GM19468 (cell line): Measurements from ENCODE around the gene DNAAF5.

ENCODE experiments used
- ATAC-seq: cut with Tn5 transposase; IDR thresholded peaks from one replicate; pipeline ENCODE4 v1.9.1; 2021; ENCODE audit warnings: mild to moderate bottlenecking, moderate library complexity, moderate number of reproducible peaks; ENCODE audit not compliant: unreplicated experiment; ENCODE audit errors: extremely low read depth

DNAAF5 gene

GRCh38 chr7:726084-726853 lies at the start of gene DNAAF5:
DNAAF5 (plus strand) TSS chr7:726699; CDS start chr7:726721, 22 bp downstream.
- ATAC-seq = peak; percentile 87

- no peak for ATAC-seq
Measured at GRCh38 chr7:676972-677385, 49.5 kb upstream of the DNAAF5 start.

- ATAC-seq = no peak
Measured at GRCh38 chr7:680411-681127, 45.9 kb upstream of the DNAAF5 start.

DNA sequence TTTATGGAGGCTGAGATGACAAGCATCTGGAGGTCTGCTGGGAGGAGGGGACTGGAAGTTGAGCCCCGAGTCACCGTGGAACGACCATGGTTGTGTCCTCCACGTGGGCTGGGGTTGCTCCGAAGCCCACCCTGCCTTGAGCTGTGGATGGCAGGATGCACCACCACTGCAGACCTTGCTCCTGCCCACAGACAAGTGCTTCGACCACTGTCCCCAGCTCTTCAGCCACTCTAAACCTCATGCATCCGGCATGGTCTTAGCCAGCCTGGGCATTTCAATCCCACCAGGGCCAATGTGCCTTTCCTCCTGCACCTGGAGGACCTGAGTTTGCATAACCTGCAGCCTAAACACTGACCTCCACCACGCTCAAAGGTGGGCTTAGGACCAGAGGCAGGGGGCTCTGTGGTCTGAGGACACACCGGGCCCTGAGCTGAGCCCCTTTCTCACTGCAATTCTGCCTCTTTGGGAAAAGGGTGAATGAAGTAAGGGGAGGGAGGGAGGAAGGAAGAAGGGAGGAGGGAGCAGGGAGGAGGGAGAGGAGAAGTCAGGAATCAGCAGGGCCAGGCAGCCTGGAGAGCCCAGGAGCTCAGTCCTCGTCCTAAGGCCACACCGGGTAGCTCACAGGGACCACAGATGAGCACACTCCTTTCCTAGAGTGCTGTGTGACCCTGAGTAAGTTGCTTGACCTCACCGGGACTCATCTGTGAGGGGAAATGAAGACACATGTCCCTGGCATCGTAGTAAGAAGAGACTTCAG lies 44.8 kb upstream of the DNAAF5 start:
- no peak for ATAC-seq

GRCh38 chr7:682810-683209 lies 43.7 kb upstream of the DNAAF5 start:
- ATAC-seq = no peak

DNA sequence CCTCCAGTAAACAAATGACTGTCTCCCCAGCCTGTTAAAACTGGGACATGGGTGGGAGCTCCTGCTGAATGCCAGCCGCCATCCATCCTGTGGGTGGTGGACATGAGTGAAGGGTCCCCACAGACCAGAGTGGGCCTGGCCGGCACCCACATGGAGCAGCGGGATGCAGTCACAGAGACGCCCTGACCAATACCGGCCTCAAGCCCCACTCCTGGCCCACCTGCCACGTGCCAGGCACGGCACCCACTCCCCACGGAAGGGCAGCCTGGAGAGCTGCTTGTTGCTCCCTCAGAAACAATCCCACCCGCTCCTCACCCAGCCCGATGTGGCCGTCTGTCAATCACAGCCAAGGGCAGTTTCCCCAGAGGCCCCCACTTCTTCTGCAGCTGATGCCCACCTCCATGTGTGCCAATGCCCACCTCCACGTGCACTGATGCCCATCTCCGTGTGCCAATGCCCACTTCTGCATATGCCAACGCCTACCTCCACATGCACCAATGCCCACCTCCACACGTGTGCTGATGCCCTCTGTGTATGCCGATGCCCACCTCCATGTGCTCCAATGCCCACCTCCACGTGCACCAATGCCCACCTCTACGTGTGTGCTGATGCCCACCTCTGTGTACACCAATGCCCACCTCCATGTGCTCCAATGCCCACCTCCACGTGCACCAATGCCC lies 42.8 kb upstream of the DNAAF5 start:
- no peak for ATAC-seq

- no peak for ATAC-seq
Measured at GRCh38 chr7:684416-684815, 42.1 kb upstream of the DNAAF5 start.

DNA sequence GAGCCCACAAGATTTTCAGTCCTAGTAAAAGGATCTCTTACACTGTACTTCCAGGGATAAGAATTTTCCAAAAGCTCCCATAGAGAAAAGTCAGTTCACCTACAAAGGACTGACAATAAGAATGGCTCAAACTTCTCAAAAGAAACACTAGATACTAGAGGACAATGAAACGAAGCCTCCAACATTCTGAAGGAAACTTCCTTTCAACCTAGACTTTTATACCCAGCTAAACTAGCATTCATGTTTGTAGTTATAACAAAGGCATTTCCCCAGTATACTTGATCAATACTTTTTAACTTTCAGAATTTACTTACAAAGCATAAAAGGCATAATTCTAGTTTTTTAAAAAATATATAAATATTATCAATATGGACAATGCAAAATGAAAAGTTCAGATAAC lies 41.0 kb upstream of the DNAAF5 start:
- no peak for ATAC-seq

DNA sequence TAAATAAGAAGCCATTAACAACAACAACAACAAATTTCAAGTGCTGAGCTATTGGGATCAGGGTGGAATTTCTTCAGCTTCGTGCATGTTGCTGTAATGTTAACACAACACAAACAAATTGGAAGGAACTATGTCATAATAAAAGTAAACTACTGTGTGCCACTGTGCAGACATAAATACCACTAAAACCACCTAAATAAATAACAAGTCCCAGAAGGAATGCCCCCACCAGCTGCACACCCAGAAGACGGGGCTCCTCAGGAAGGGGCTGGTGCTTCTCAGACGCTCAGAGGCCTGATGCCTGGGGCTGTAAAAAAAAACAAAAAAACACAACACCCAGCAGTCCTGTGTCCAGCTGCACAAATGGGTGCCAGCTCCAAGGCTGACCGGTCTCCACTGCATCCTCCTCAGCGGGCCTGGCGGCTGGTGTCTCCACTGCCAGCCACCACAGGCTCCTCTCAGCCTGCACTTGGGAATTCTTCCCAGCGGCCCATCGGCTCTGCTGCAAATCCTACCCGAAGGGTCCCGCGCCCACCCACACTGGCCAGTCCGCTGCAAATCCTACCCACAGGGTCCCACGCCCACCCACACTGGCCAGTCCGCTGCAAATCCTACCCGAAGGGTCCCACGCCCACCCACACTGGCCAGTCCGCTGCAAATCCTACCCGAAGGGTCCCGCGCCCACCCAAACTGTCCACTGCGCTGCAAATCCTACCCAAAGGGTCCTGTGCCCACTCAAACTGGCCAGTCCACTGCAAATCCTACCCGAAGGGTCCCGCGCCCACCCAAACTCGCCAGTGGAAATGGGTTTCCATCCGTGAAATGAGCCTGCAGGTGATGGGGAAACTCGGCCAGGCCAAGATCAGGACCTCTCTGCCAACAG lies 35.8 kb upstream of the DNAAF5 start:
- ATAC-seq = no peak

GRCh38 chr7:691361-692045 lies 35.0 kb upstream of the DNAAF5 start:
- ATAC-seq = no peak

- no peak for ATAC-seq
Measured at GRCh38 chr7:693280-693679, 33.2 kb upstream of the DNAAF5 start.

GRCh38 chr7:696426-696811 lies 30.1 kb upstream of the DNAAF5 start:
- ATAC-seq = no peak

GRCh38 chr7:696812-697551 lies 29.5 kb upstream of the DNAAF5 start:
- ATAC-seq = no peak

DNA sequence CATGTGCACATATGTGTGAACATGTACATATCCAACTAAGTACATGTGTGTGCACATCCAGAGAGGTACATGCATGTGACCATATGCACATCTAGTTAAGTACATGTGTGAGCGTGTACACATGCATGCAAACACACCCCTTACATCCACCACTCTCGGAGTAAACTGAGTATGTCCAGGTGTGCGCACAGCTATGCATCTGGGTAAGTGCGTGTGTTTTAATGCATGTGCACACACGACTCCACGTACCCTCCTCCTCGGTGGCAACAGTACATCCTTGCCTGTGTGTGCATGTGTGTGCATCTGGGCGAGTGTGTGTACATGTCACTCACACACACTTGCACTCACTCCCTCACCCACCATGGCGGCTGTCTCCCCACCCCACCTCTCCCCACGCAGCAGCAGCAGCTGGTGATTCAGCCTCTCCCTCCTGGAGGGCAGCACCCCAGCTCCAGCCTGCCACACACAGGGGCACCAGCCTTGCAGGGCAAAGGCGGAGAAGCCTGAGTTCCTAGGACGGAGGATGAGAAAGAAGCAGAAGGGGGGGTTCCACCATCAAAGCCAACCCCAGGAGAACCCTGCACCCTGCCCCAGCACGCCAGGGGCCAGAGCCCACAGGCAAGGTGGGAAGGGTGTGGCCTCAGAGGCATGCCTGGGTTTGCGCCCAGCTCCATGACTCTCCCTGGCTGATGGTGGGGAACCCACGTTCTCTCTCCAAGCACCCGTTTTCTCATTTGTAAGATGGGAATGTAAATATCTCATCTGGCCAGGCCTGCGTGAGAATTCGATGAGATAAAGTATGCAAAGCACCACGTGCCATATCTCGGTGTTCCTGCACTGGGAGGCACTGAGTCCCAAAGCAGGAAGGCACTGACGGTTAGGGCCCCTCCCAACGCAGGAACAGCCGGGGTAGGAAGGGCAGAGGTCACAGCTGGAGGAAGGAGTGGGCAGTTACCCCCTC lies 27.7 kb upstream of the DNAAF5 start:
- ATAC-seq = no peak

- no peak for ATAC-seq
Measured at GRCh38 chr7:699476-700170, 26.9 kb upstream of the DNAAF5 start.

DNA sequence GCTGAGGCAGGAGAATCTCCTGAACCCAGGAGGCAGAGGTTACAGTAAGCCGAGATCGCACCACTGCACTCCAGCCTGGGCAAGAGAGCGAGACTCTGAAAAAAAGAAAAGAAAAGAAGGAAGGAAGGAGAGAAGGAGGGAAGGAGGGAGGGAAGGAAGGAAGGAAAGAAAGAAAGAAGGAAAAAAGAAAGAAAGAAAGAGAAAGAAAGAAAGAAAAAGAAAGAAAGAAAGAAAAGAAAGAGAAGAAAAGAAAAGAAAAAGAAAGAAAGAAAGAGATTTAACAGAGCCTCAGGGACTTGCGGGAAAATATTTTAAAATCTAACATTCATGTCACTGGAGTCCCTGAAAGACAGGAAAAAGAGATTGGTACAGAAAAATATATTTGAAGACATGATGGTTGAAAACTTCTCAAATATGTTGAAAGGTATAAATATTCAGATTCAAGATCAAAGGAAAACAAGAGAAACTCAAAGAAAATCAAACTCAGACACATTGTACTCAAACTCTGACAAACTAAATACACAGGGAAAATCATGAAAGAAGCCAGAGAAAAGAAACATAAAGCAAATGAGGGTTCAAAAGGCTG lies 25.3 kb upstream of the DNAAF5 start:
- no peak for ATAC-seq
